Body of pancreas (tissue), 4 donors: ENCODE measurements around the gene UBA52. TPM values are rescaled to one million over a fixed set of nuclear protein-coding genes. Genes with fewer than 3 reads are reported as not detected.

Experiments used
- ATAC-seq: fragments of 150-250 bp; one replicate; pipeline ENCODE4 v1.9.1; 2016
- DNase-seq, 4 donors: peaks; one replicate each; pipeline ENCODE4 v3.0.0-alpha.2; 2019
- H3K27ac ChIP-seq, 4 donors: fragments of 200-600 bp; sonication (generic); 1 replicate in 3 of 4; 2 replicates in 1 of 4; pipeline versions ENCODE4 v1.5.1 to v1.6.1; 2016 to 2019; ENCODE audit warnings: mild to moderate bottlenecking in 1 of 4, mixed read lengths in 1 of 4, moderate library complexity in 1 of 4
- H3K27me3 ChIP-seq, 2 donors: fragments of 200-600 bp; sonication (generic); one replicate each; pipeline ENCODE4 v1.6.0; 2016; ENCODE audit warnings: mild to moderate bottlenecking in 1 of 2
- H3K36me3 ChIP-seq, 2 donors: fragments of 200-600 bp; sonication (generic); replicated peaks in 1 of 2; 2 replicates each; pipeline ENCODE4 v1.5.1; 2016; ENCODE audit warnings: low read depth in 2 of 2; ENCODE audit not compliant: insufficient read depth in 1 of 2
- H3K4me1 ChIP-seq: fragments of 200-600 bp; sonication (generic); one replicate; pipeline ENCODE4 v1.6.0; 2016
- H3K4me3 ChIP-seq, 2 donors: fragments of 200-600 bp; sonication (generic); 1 replicate in 1 of 2; 2 replicates in 1 of 2; pipeline ENCODE4 v1.5.1; 2016 to 2019
- H3K9me3 ChIP-seq, 3 donors: fragments of 200-600 bp; sonication (generic); 1 replicate in 2 of 3; 2 replicates in 1 of 3; pipeline ENCODE4 v1.5.1; 2016
- CTCF ChIP-seq, 7 experiments: fragments of 450-650 bp in 4 of 7; fragments of 200-600 bp in 3 of 7; sonication (generic) in 3 of 7; IDR thresholded peaks; one replicate each; pipeline ENCODE4 v1.5.1; 2016 to 2019; ENCODE audit warnings: antibody characterized with exemption in 7 of 7
- POLR2A ChIP-seq, 3 donors: fragments of 450-650 bp; IDR thresholded peaks; one replicate each; pipeline ENCODE4 v1.6.1; 2016; ENCODE audit warnings: antibody characterized with exemption in 3 of 3, mild to moderate bottlenecking in 2 of 3
- WGBS, 2 donors: methylation state at CpG; one replicate each; pipeline ENCODE4 v1.1.5; 2017; 5-methylcytosine and 5-hydroxymethylcytosine counted together
- intact Hi-C: fragments of 100-400 bp; cut with DNase I; formaldehyde crosslinking; loops from one replicate; pipeline ENCODE4 v1.15.1; 2023
- total RNA-seq, 2 donors: library from RNA; depleted of rRNA; stranded (reverse); fragments of >200 nt; gene quantifications; one replicate each; pipeline ENCODE4 v1.1.0, GENCODE V29; 2016

The UBA52 gene
- total RNA-seq, 2 donors from 2014 or later: 242 to 358 TPM

GRCh38 chr19:18557411-18558201 lies 14.1 kb upstream of the UBA52 start, which contains the start of gene KXD1:
Gene KXD1 (plus strand): TSS chr19:18557870. CDS start chr19:18562057, 4,187 bp downstream.
- no peaks in the 10 kb centered on the region for H3K27me3 ChIP-seq
- 1% methylated on average over 15 to 57 of the region's 58 CpGs for WGBS, 2 donors
- TF ChIP-seq CTCF (IDR thresholded peaks at IDR 0.05): peak in 2 of 7 experiments; percentile 7 to 13
- peak; percentile 59 to 77 (median 67) for TF ChIP-seq POLR2A (IDR thresholded peaks at IDR 0.05)
- DNase-seq (peak; percentile 98 to 99 (median 99)), ATAC-seq (peak; percentile 100)
- H3K4me3 ChIP-seq: peak within 1 kb of the TSS; percentile 57 to 81
- intact Hi-C loops: no loop called here
- peaks cover 0 to under 1% of the 10 kb centered on the region in 2 donors for H3K36me3 ChIP-seq
- H3K9me3 ChIP-seq: no peaks in the 10 kb centered on the region
- peaks cover 15% of the 10 kb centered on the region for H3K4me1 ChIP-seq
- peak within 1 kb of the TSS; percentile 79 to 96 (median 92) for H3K27ac ChIP-seq

GRCh38 chr19:18558202-18558555 lies 13.5 kb upstream of the UBA52 start:
- intact Hi-C loops: no loop called here
- H3K27me3 ChIP-seq: no peaks in the 10 kb centered on the region
- WGBS, 2 donors: 5 to 10% methylated on average over 9 to 11 of the region's 11 CpGs
- DNase-seq (no peak), ATAC-seq (no peak)
- TF ChIP-seq POLR2A (IDR thresholded peaks at IDR 0.05) (no peak), CTCF (IDR thresholded peaks at IDR 0.05) (no peak)
- H3K4me1 ChIP-seq: peaks cover 15% of the 10 kb centered on the region
- peak overlapping the region; percentile 79 to 96 (median 92) for H3K27ac ChIP-seq
- no peaks in the 10 kb centered on the region for H3K9me3 ChIP-seq
- H3K4me3 ChIP-seq: peak overlapping the region; percentile 57 to 81
- H3K36me3 ChIP-seq: peaks cover 0 to 2% of the 10 kb centered on the region in 2 donors

- Histone ChIP-seq H3K36me3 (peaks cover 0 to 5% of the 10 kb centered on the region in 2 donors), H3K4me3 (no peak overlapping the region), H3K9me3 (no peaks in the 10 kb centered on the region), H3K4me1 (peaks cover 15% of the 10 kb centered on the region), H3K27me3 (no peaks in the 10 kb centered on the region), H3K27ac (peak overlapping the region; percentile 79 to 96 (median 92))
- WGBS, 2 donors: 31 to 48% methylated on average over 3 of the region's 3 CpGs
- intact Hi-C loops: no loop called here
- no peak for ATAC-seq
- DNase-seq: no peak
- TF ChIP-seq CTCF (IDR thresholded peaks at IDR 0.05) (no peak), POLR2A (IDR thresholded peaks at IDR 0.05) (no peak)
Observed at GRCh38 chr19:18558604-18559003, 13.1 kb upstream of the UBA52 start.

GRCh38 chr19:18559685-18560084 lies 12.0 kb upstream of the UBA52 start:
- DNase-seq: no peak
- Histone ChIP-seq H3K27ac (peak overlapping the region in 2 of 4 donors; percentile 10 to 24), H3K27me3 (no peaks in the 10 kb centered on the region), H3K4me1 (peaks cover 15% of the 10 kb centered on the region), H3K36me3 (peaks cover 0 to 8% of the 10 kb centered on the region in 2 donors), H3K4me3 (no peak overlapping the region), H3K9me3 (no peaks in the 10 kb centered on the region)
- ATAC-seq: no peak
- intact Hi-C loops: loop anchor here (10.0 kb wide), 1 partner anchor 95 kb away; no protein-coding TSS in a partner anchor
- TF ChIP-seq POLR2A (IDR thresholded peaks at IDR 0.05): no peak
- no peak for TF ChIP-seq CTCF (IDR thresholded peaks at IDR 0.05)
- WGBS, 2 donors: 62 to 66% methylated on average over 5 of the region's 5 CpGs
